GM12872 (cell line): Measurements from ENCODE around the gene CCDC14.

Experiments used
- TF ChIP-seq, protein P1 (sequence below): IDR thresholded peaks from 3 replicates; pipeline ENCODE4 v1.5.1; 2011; ENCODE audit warnings: low read depth, mild to moderate bottlenecking, low read length, moderate library complexity; ENCODE audit not compliant: insufficient read depth

The CCDC14 gene

DNA sequence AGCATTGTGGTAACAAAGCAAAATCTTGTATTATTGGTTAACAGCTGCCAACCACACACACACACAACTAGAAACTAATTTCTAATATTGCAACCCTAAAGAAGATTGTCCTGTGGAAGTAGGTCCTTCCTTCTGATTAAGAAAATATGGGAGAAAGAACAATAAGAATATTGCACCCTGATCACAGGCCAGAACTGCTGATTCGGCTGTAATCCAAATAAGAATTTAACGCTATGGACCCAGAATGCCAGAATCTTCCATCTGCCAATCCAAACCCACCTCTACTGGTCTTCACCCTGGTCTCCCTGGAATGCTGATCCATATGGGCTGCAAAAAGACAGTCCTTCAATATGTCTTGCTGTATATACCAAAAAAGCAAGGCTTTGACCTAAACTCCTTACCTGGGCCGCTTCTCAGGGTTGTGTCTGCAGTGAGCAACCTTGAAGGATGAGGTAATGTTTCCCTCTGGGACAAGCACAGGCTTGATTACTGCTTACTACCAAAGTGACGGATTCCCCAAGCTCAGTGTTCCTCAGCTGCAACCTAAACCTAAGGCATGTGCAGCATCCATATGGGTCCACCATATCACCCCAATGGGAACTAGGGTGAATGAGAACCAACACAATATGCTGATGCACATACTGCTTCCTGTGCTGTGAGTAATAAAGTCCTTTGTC, 8.0 kb downstream of the CCDC14 start:
- TF ChIP-seq, protein P1, sequence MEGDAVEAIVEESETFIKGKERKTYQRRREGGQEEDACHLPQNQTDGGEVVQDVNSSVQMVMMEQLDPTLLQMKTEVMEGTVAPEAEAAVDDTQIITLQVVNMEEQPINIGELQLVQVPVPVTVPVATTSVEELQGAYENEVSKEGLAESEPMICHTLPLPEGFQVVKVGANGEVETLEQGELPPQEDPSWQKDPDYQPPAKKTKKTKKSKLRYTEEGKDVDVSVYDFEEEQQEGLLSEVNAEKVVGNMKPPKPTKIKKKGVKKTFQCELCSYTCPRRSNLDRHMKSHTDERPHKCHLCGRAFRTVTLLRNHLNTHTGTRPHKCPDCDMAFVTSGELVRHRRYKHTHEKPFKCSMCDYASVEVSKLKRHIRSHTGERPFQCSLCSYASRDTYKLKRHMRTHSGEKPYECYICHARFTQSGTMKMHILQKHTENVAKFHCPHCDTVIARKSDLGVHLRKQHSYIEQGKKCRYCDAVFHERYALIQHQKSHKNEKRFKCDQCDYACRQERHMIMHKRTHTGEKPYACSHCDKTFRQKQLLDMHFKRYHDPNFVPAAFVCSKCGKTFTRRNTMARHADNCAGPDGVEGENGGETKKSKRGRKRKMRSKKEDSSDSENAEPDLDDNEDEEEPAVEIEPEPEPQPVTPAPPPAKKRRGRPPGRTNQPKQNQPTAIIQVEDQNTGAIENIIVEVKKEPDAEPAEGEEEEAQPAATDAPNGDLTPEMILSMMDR, result no peak

DNA sequence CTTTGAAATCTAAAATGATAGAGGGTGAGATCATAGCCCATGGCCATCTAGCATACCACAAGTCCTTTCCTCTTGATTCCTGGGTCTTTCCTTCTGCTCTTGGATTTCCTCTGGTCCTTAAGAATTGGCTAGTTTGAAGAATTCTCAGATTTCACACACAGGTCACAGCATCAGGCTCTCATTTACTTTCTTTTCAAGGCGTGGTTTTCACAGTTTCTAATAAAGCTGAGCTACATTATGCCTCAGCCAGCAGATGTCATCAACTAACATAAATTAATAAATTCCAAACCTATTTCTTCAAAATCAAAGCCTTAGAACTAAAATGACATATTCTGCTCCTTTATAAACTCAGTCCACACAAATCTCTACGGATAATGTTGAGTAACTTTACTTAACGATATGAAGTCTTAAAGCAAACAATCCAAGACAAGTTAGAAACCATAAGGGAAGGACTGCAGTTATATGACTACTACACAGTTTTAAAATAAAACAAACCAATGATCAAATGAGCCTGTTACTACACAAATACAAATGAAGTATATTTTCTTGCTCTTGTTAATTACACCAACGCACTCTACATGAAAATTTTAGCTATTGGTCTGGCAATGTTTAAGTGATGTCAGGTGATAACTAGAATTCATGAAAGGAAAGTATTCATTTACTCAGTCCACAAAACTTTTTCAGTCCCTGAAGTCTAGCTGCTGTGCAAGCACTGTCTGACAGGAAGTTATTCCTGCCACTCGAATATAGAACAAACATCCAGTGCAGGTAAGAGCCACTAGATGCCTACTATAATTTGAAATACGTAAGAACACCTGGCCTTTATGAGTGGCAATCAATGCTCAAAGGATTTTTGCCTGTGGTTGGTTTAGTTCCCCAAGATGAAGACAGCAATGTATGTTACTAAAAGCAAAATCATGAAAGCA, 9.2 kb downstream of the CCDC14 start:
- TF ChIP-seq, protein P1, result no peak

DNA sequence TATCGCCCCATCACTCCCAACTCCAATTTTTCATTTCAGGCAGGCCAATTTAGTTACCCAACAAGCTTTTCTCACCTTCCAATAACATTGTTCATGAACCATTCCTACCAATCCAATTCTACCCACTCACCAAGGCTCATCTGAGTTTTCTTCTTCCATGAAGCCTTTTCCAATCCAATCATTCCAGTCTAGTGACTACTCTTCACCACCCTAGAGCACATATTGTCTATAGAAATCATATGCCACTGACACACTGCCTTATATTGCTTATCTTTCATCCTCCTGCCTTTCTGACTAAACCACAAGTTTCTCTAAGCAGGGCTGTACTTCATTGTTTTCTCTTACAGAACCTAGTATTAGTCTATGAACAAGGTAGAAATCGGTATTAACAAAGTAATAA, 11.4 kb downstream of the CCDC14 start:
- TF ChIP-seq, protein P1, result no peak

DNA sequence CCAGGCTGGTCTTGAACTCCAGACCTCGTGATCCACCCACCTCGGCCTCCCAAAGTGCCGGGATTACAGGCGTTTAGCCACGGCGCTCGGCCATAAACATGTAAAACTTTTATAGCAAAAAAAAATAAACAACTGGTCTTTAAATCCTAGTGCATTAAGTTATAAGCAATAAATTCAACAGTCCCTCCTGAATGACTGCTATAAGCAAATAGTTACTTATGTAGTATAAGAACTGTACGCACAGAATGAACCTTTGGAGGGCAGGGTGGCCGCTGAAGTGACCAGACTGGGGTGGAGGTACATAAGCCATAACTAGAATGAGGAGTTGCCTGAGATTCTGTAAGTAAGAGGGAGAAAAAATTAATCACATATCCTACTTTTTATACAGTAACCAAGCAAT, 12.6 kb downstream of the CCDC14 start:
- TF ChIP-seq, protein P1, result no peak

DNA sequence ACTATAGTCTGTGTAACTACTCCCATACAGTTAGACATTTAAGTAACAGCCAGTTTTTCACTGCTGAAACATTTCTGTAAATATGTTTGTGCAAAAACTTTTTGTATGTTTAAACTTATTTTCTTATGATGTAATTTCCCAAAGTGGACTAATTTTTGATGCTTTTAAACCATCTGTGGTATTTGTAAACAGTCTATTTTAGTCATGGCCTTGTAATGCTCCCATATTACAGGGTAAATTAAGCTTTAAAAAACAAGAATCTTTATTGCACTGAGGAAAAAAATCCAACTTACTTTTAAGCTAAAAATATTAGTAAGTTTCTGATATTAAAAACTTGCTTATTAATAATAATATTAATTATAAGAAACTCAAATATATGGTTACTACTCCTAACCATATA, 13.5 kb downstream of the CCDC14 start:
- TF ChIP-seq, protein P1, result no peak

DNA sequence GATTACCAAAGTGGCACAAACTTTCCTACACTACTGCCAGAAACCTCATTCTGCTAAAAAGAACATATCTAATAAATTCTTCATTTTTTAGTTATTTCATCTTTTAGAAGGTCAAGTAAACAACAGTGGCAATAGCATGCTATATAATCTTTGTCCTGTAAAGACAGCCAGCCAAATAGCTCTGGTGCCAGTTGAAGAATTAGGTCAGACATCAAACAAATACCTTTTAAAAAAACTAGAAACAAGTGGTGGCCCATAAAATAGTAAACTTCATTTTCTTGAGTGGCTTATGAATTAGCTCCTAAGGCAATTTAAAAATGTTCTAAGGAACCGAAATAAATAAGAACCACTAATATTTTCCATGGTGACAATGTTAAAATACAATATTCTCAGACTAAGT, 19.5 kb downstream of the CCDC14 start:
- TF ChIP-seq, protein P1, result no peak

DNA sequence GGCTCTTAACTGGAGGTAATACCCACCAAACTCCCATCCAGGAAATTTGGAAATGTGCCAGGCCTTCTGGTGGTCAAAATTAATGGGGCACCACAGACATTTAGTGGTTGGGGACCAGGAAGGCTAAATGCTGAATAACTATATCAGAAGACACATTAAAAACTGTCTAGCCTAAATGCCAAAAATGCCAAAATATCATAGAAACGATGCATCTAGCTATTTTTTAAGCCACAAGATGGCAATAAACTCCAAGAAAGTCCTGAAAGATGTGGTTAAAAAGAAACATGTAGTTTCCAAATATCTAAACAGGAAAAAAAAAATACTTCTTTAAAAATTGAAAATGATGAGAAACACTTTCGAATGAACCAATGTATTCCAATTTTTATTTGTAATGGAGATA, 19.9 kb downstream of the CCDC14 start:
- TF ChIP-seq, protein P1, result no peak
